Activated CD4-positive, CD25-positive, alpha-beta regulatory T cell treated with anti-CD3 and anti-CD28 coated beads, Interleukin-2, amount 50 U/mL, for 24 hours (primary cell): Measurements from ENCODE around the gene MID1IP1.

Experiments used
- ATAC-seq, 2 donors: fragments of 150-1000 bp; cut with Tn5 transposase; one replicate each; pipeline ENCODE4 v1.10.0; 2021; ENCODE audit warnings: mild to moderate bottlenecking in 1 of 2, moderate library complexity in 1 of 2

The MID1IP1 gene

GRCh38 chrX:38816155-38816554 lies 14.9 kb downstream of the MID1IP1 start:
- ATAC-seq: no peak

GRCh38 chrX:38817004-38817703 lies 15.9 kb downstream of the MID1IP1 start:
- no peak for ATAC-seq

DNA sequence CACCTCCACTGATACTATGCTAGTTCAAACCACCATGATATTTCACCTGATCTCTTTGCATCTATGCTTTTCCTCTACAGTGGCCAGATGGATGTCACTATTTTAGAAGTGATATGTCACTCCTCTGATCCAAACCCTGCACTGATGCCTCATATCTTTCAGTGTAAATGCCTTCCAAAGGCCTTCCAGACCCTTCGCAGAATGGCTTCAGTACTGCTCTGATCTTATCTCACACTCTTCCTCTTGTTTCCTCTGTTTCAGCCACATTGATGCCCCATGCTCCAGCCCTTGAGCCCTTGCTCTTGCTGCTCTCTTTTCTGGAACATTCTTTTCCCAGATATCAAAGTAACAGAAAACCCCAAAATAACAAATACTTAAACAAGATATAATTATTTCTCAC lies 17.9 kb downstream of the MID1IP1 start:
- no peak for ATAC-seq

- ATAC-seq: no peak
Measured at GRCh38 chrX:38819709-38820108, 18.4 kb downstream of the MID1IP1 start.

DNA sequence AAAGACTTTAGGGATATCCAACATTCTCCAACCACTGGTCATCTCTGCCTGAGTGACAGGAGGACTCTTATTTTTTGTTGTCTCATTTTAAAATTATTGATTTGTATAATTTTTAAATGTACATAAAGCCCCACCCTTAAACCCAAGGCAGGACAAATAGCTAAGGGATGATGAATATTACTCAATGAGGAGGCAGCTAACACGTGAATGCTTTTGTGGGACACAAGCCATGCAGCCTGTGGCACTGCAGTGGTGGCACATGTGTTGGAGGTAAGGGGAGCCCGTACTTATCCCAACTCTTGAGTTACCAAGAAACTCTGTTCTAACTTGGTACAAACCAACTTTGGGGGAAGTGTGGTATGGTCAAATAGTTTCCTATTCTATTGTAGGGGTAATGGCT lies 19.5 kb downstream of the MID1IP1 start:
- ATAC-seq: no peak

DNA sequence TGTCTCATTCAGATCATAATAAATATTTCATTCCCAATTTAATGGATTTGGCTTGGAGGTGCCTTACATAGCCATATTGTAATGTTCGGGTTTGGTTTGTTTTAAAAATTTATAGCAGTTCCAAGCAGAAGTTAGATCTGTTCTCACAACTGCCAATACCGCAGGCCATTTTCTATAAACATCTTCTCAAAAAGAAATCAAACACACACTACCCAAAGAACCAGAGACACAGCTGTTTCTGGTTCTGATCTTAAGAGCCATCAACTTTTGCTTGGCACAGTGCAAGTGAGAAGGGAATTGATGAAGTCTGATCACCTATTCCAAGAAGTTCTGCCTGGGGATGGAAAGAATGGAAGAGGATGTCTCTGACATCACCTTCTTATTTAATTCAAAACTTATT lies 22.9 kb downstream of the MID1IP1 start:
- ATAC-seq: no peak

DNA sequence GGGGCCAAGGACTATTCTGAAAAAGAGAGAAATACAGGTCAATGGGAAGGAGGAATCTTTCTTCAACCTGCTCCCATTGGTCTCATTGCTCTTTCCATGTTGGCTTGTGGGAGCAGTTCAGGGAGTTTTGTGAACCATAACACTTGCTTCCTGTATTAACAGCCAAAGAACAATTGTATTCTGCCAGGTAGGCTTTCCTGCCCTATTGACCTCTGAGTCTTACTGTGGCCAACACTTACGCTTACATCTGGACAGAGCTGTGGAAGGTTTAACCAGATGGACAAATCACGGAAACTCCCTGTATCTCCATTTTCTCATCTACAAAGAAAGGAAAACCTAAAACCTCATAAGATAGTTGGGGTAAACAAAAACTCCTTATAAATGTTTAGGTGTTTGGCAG lies 30.7 kb downstream of the MID1IP1 start:
- ATAC-seq: no peak

DNA sequence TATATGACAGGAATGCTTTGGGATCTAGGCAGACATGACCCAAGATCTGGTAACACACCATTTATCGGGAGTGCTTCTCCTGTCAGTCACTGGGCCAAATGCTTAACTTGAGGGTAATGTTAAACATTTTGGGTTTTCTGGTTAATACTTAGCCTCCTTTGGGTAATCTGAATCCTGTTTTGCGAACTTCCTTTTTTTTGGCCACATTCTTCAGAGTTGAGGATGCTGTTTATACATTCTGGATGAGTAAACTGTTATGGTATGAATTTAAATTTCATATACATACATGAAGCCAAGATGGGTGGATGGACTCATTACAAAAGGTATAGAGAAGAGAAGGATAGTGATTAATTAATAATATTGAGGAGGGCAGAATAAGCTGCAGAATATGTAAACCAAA lies 36.1 kb downstream of the MID1IP1 start:
- ATAC-seq: no peak

GRCh38 chrX:38839277-38839676 lies 38.0 kb downstream of the MID1IP1 start:
- ATAC-seq: no peak

DNA sequence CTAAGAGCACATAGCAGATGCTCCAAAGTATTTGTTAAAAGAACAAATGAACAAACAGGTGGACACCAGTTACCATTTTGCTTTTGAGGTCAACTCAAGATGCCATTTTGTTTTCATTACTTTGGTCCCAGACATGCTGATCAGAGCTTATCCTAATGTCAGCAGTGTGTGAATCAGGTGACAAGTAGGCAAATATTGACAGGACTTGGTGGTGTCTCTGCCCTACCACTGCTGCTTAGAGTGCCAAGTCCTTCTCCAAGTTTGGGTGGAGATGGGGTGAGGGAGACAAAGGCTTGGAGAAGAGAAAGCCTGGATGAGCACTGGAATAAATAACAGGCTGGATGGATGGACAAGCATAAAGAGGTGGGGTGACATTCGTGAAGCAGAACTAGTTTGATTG lies 38.7 kb downstream of the MID1IP1 start:
- ATAC-seq: no peak

GRCh38 chrX:38841750-38842149 lies 40.5 kb downstream of the MID1IP1 start:
- no peak for ATAC-seq

DNA sequence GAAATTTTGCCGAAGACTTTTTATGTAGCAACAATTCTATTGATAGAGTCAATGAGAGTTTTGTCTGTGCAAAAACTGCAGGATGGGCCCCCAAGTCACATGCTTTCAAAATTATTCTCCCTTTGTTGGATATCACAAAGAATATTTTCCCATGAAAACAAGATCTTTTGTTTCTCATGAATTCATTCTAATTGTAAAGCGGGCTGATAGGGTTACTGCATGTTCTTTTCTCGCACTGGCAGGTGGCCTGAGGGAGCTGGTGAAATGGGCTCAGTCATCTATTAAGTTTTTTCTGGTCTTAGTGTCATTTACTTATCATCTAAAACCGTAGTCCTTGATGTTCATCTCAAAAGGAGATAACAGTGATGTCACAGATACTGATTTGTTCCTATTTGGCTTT lies 44.2 kb downstream of the MID1IP1 start:
- no peak for ATAC-seq

- no peak for ATAC-seq
Measured at GRCh38 chrX:38847206-38847902, 46.1 kb downstream of the MID1IP1 start.

GRCh38 chrX:38847903-38848230 lies 46.6 kb downstream of the MID1IP1 start:
- ATAC-seq: no peak

GRCh38 chrX:38848671-38849455 lies 47.6 kb downstream of the MID1IP1 start:
- no peak for ATAC-seq

DNA sequence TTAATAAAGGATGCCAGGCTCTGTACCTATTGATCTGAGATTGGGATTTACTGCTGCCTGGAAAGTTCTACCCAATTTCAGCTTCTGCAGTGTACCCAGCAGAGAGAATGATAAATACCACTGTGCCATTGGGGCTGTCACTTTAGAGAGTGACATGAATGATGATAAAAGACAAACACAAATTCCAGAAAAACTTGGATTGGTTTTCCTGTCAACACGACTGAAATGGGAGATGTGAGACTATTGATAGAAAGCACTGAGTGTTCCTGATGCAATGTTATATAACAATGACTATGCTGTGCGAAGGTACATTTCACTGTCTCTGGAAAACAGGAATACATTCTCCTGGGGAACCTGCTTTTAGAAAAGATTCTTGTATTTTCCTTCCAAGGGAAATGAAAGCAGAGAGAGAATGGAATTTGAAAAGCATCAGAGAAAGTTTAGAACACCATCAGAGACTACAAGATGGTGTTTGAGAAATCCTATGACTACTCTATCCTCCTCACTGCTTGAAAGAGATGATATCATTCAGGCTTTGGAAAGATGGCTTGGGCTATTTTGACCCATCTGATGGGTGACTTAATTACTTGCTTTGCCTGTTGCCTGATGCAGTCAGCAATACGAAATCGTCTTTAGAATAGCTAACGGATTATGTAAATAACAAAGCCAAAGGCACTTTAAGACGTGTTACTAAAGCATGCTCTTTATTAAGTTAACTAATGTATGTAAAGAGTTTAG lies 49.7 kb downstream of the MID1IP1 start:
- no peak for ATAC-seq

GRCh38 chrX:38854305-38854704 lies 53.0 kb downstream of the MID1IP1 start:
- no peak for ATAC-seq
